Fibroblast of the aortic adventitia (primary cell): ENCODE data around the gene SPSB1. TPM values are rescaled to one million over a fixed set of nuclear protein-coding genes. Genes with fewer than 3 reads are reported as not detected.

Source experiments
- DNase-seq: peaks from one replicate; pipeline ENCODE4 v3.0.0-alpha.2; 2010; ENCODE audit warnings: low read depth
- H3K4me3 ChIP-seq: 2 replicates; pipeline ENCODE4 v1.5.1; 2011; ENCODE audit warnings: low read depth, mild to moderate bottlenecking, control low read depth, low read length, moderate library complexity
- CTCF ChIP-seq: IDR thresholded peaks from 2 replicates; pipeline ENCODE4 v1.5.1; 2011; ENCODE audit warnings: mild to moderate bottlenecking, low read length, control low read depth, inconsistent platforms; ENCODE audit not compliant: insufficient read depth
- total RNA-seq: library from RNA; depleted of rRNA; stranded (reverse); fragments of >200 nt; gene quantifications from 2 replicates; pipeline ENCODE4 v1.2.3, GENCODE V29; 2012; ENCODE audit warnings: low replicate concordance

SPSB1 gene
- total RNA-seq, 1 donor, result 37.6 TPM

DNA sequence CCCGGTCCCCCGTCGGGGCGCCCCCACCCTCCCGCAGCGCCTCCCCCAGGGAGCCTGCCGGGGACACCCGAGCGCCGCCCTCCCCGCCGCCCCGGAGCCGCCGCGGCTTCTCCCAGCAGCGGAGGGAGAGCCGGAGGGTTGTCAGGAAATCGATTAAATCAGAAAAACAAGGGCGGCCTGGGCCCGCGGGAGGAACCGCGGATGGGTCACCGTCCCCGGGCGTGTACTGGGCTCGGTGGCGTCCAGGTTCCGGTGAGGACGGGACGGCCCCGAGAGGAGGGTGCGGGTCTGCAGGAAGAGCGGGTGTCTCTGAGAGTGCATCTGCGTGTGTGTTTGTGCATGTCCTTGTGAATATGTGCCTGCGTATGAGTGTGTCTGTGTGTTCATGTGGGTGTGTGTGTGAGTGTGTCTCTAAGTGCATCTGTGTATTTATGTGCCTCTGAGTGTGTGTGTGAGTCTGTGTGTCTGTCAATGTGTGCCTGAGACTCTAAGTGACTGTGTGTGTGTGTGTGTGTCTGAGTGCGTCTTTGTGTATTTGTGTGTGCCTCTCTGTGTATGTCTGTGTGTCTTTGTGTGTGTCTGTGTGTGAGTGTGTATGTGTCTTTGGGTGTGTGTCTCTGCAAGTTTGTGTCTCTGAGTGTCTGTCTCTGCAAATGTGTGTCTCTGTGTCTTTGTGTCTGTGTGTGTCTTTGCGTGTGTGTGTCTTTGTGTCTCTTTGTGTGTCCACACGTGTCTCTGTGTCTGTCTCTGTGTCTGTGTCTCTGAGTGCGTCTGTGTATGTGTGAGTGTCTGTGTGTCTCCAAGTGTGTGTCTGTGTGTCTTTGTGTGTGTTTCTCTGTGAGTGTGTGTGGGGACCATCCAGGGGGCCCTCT is 1.1 kb downstream of the SPSB1 start:
- DNase-seq, result peak; percentile 50
- TF ChIP-seq CTCF, result no peak
- peak overlapping the region; percentile 68 for H3K4me3 ChIP-seq

GRCh38 chr1:9294405-9294773 is 1.7 kb downstream of the SPSB1 start:
- DNase-seq, result peak; percentile 83
- H3K4me3 ChIP-seq, result peak overlapping the region; percentile 68
- TF ChIP-seq CTCF, result no peak

DNA sequence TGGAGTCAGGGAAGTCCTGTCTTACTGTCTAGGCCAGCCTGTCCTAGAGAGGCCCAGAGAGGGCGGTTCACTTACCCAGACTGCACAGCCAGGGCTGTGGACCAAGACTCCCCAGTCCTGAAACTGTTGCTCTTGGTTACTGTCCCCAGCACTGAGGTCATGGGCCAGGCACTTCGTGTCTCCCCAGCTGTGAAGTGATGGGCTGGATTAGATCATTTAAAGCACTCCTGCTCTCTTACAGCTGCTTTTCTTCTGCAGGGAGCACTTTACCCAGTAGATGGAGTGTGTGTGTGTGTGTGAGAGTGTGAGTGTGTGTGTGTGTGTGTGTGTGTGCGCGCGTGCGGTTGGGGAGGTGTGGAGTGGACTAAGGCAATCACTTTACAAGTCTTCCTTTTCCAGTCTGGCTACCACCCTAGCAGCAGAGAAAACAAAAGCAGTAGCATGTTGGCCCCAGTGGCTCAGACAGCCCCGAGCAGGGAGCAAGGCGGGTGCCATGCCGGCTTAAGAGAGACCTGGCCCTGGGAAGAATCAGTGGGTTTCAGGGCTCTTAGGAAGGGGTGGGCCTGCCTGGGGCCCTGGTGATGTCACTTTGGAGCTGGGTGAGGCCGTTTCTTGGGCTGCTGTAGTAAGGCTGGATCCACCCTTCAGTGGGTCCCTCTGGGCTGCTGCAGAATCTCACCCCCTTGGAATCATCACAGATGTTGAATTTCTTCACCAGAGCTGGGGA is 2.4 kb downstream of the SPSB1 start:
- H3K4me3 ChIP-seq, result peak overlapping the region; percentile 68
- TF ChIP-seq CTCF, result peak; percentile 25
- DNase-seq, result peak; percentile 79

DNA sequence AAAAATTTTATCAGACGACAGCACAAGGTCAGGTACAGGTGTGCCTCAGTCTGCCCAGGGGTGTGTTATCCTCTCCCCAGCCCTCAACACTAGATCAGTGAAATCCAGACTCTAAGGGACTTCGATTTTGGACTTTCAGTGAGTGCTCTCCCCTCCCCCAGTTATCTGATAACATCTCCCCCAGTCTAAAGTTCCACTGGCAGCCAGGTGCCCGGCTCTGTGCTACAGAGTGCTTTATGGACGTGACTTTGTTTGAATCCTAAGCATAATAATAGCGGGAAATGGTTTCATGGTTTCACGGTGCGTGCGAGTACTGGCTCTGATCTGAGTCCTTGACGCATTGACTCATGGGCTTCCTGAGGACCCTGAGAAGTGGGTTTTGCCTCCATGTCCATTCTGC is 3.2 kb downstream of the SPSB1 start:
- peak overlapping the region; percentile 68 for H3K4me3 ChIP-seq
- no peak for DNase-seq
- TF ChIP-seq CTCF, result no peak

DNA sequence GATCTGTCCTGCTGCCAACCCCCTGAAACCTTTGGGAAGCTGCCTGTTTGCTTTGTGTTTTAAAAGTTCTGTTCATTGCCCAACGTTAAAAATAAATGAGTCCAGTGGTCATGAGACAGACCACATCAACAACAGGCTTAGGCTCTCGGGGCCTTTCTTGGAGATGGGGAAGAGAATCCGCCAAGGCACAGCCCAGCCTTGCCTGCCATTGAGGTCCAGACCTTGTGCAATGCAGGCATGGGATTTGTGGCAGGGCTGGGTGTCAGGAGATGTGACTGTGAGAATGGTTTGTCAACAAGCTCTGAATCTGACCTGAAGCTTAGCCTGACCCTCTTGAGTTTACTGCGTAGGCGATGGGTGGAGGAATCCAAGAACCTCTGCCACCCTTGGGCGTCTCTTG is 4.2 kb downstream of the SPSB1 start:
- no peak for TF ChIP-seq CTCF
- H3K4me3 ChIP-seq, result peak overlapping the region; percentile 17
- DNase-seq, result no peak

DNA sequence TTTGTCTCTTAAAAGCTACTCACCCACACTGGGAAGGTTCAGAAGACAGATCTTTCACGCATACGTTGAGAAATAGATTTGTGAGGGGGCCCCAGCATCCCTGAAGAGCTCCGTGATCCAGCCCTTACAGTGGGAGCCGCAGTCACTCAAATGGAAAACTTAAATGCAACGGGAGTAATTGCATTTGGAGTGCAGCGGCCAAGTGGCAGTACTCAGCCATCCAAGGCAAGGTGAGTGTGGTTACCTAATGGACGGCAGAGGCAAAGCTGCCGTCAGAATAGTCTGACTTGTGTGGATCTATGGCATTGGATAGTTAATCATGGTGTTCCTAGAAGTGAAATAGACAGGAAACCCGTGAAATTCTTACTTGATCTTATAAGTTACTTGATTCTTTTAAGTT is 5.1 kb downstream of the SPSB1 start:
- no peak for TF ChIP-seq CTCF
- no peak overlapping the region for H3K4me3 ChIP-seq
- DNase-seq, result no peak
